ENCODE data around the gene SLC25A13.

SLC25A13 gene

GRCh38 chr7:96076350-96076707 lies 245.6 kb downstream of the SLC25A13 start:
- no peak overlapping the region for H3K27ac ChIP-seq (ENCODE audit: insufficient read depth, low read length, poor library complexity, severe bottlenecking)
- DNase-seq = no peak

DNA sequence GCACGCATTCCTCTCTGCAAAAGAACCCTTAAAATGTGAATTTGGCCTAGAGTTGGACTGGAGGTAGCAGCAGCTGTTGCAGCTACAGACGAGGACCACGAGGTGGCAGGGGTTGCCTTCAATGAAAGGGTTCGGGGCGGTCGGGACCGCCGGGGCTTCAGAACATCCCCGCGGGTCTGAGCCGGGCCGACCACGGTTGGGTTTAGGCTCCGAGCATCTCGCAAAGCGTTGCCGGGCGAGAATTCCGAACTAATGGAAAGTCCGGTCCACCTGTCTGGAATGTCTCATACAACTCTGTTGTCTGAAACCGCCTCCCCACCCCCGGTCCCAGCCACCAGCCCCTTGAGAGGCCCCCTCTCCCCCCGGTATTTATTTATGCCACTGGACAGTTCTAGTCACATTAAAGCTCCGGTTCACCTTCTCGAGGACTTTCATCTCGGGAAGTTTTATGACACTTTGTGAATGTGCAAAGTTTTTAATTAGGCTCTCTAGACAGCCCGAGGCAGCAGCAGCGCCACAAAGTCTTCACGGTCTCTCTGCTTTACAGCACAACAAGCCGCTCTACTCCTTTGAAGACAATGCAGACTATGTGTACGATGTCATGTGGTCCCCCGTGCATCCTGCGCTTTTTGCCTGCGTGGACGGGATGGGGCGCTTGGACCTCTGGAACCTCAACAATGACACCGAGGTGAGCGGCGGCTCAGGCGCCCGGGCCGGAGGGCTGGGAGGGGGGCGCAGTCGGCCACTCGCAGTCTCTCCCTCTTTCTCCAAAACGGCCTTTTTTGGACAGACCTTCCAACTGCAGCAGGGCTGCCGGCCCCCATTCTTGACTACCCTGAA lies 246.2 kb downstream of the SLC25A13 start:
- DNase-seq = peak; percentile 2 to 19 (median 17)
- Histone ChIP-seq H3K4me3 (ENCODE audit: insufficient read depth, low read depth, low read length, poor library complexity, severe bottlenecking) (peak overlapping the region; percentile 50), H3K27ac (ENCODE audit: insufficient read depth, low read length, poor library complexity, severe bottlenecking) (no peak overlapping the region), H3K9me3 (ENCODE audit: control insufficient read depth, low read length) (no peaks in the 10 kb centered on the region), H3K36me3 (ENCODE audit: control insufficient read depth, insufficient read depth, low read length) (no peaks in the 10 kb centered on the region), H3K27me3 (replicated peaks; ENCODE audit: control insufficient read depth, insufficient read depth, low read length, poor library complexity, severe bottlenecking) (peaks cover 13% of the 10 kb centered on the region), H3K4me1 (ENCODE audit: control insufficient read depth, insufficient read depth, low read length, poor library complexity, severe bottlenecking) (peaks cover 7% of the 10 kb centered on the region)

More at GRCh38 chr7:96076350-96076707, 245.6 kb downstream of the SLC25A13 start:
- Histone ChIP-seq H3K36me3 (ENCODE audit: control insufficient read depth, insufficient read depth, low read length) (no peaks in the 10 kb centered on the region), H3K9me3 (ENCODE audit: control insufficient read depth, low read length) (no peaks in the 10 kb centered on the region), H3K4me1 (ENCODE audit: control insufficient read depth, insufficient read depth, low read length, poor library complexity, severe bottlenecking) (peaks cover 7% of the 10 kb centered on the region), H3K4me3 (ENCODE audit: insufficient read depth, low read depth, low read length, poor library complexity, severe bottlenecking) (peak overlapping the region; percentile 50), H3K27me3 (replicated peaks; ENCODE audit: control insufficient read depth, insufficient read depth, low read length, poor library complexity, severe bottlenecking) (peaks cover 13% of the 10 kb centered on the region)

DNA sequence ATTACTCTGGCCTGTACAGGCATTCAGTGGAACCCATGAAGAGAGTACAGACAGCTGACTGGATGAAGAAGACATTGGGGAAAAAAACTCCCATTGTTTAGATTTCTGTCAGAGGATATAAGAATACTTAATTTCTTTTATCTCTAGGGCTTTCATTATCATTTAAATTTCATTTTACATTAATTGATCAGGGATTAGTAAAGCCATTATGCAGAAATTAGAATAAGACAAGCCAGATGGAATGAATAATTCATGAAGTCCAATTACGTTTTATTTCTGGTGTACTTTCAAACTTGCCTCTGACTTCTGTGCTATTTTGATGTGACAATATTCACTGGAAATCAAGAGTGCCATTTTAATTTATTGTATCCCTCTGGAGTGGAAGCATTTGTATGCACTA lies 247.0 kb downstream of the SLC25A13 start:
- DNase-seq = no peak
- Histone ChIP-seq H3K9me3 (ENCODE audit: control insufficient read depth, low read length) (no peaks in the 10 kb centered on the region), H3K4me1 (ENCODE audit: control insufficient read depth, insufficient read depth, low read length, poor library complexity, severe bottlenecking) (peaks cover 7% of the 10 kb centered on the region), H3K27ac (ENCODE audit: insufficient read depth, low read length, poor library complexity, severe bottlenecking) (no peak overlapping the region), H3K36me3 (ENCODE audit: control insufficient read depth, insufficient read depth, low read length) (no peaks in the 10 kb centered on the region), H3K27me3 (replicated peaks; ENCODE audit: control insufficient read depth, insufficient read depth, low read length, poor library complexity, severe bottlenecking) (peaks cover 13% of the 10 kb centered on the region), H3K4me3 (ENCODE audit: insufficient read depth, low read depth, low read length, poor library complexity, severe bottlenecking) (no peak overlapping the region)
